Right renal pelvis (tissue), 4 donors: ENCODE data around the gene ASIC3. TPM values are rescaled to one million over a fixed set of nuclear protein-coding genes. Genes with fewer than 3 reads are reported as not detected.

Experiments used
- DNase-seq, 4 donors: peaks; one replicate each; pipeline ENCODE4 v3.0.0-alpha.2; 2013; ENCODE audit warnings: low read depth in 4 of 4, low spot score in 3 of 4, missing footprints in 1 of 4
- polyA plus RNA-seq, 4 donors: library from polyadenylated mRNA; unstranded; fragments of 120-200 nt; gene quantifications; one replicate each; pipeline ENCODE4 v1.2.1, GENCODE V29; 2013; ENCODE audit not compliant: insufficient read length in 4 of 4

ASIC3 gene
- polyA plus RNA-seq, 4 donors = 1.9 to 2.2 (median 2.1) TPM

DNA sequence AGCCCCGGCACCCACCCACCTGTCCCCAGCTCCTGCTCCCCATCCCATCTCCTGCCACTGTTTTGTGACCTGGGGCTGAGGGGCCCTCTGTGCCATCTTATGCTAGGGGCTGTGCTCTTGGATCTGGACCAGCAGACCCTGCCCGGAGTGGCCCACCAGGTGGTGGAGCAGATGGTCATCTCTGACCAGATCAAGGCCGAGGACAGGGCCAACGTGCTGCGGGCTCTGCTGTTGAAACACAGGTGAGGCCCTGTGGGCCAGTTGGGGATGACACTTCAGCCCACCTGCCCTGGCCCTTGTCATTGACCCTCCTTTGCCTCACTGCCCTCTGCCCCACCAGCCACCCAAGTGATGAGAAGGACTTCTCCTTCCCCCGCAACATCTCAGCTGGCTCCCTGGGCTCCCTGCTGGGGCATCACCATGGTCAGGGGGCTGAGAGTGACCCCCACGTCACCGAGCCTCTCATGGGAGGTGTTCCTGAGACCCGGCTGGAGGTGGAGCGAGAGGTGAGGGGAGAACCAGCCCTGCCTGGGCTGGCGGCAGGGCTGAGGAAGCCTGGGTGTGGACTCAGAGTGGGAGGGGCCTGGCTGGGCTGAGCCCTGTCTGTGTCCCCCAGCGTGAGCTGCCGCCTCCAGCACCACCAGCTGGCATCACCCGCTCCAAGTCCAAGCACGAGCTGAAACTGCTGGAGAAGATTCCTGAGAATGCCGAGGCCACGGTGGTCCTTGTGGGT, 21.7 kb downstream of the ASIC3 start:
- no peak for DNase-seq

GRCh38 chr7:151070574-151070960, 22.2 kb downstream of the ASIC3 start:
- DNase-seq = no peak

GRCh38 chr7:151071032-151071866, 22.9 kb downstream of the ASIC3 start:
- no peak for DNase-seq

DNA sequence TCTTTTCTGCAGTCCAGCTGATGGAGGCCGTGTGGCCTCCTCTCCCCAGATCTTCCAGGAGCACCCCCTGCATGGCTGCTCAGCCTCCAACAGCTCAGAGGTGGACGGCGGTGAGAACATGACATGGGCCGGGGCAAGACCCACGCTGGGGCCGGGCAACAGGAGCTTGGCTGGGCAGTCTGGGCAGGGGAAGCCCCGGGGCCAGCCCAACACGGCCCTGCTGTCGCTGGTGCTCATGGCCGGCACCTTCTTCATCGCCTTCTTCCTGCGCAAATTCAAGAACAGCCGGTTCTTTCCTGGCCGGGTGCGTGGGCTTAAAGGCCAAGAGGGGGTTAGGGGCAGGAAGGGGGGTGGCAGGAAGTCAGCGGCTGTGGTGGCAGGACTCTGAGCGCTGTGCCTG, 25.7 kb downstream of the ASIC3 start:
- no peak for DNase-seq

GRCh38 chr7:151074817-151075661, 26.7 kb downstream of the ASIC3 start:
- DNase-seq = no peak

GRCh38 chr7:151075662-151075971, 27.3 kb downstream of the ASIC3 start:
- DNase-seq = no peak

DNA sequence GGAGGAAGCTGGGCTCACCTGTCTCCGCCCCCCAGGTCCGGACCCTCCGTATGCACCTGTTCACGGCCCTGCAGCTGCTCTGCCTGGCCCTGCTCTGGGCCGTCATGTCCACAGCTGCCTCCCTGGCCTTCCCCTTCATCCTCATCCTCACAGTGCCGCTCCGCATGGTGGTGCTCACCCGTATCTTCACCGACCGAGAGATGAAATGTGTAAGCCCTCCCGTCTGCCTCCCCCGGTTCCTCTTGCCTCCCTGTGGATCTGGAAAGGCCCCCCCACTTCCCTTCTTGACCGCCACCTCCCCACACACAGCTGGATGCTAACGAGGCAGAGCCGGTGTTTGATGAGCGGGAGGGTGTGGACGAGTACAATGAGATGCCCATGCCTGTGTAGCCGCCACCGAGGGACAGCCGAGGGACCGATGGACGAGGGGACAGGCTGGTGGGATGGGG, 27.7 kb downstream of the ASIC3 start:
- no peak for DNase-seq

GRCh38 chr7:151076863-151077704, 28.8 kb downstream of the ASIC3 start:
- DNase-seq = no peak

DNA sequence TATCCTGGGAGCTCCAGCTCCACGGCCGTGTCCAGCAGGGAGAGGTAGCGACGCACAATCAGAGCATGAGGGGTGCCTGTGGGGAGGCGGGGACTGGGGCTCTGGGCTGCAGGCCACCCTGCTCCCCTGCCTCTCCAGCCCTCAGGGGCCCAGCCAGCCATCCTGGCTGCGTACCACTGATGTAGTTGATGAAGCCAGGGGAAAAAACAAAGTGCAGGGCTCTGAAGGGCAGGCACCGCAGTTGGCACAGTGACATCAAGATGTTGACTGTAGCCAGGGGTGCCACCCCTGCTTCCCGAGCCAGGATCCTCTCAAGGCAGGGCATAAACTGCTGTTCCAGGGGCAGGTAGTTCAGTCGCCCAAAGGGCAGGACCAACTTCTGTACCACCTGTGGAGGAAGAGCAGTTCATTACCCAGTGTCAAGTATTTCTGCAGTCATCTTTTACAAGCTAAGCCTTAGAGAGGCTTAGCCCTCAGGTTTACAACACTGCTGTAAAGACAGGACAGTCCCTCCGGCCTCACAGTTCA, 29.4 kb downstream of the ASIC3 start:
- DNase-seq = no peak

- DNase-seq = no peak
These were observed 30.1 kb downstream of the ASIC3 start for GRCh38 chr7:151078233-151079040.

DNA sequence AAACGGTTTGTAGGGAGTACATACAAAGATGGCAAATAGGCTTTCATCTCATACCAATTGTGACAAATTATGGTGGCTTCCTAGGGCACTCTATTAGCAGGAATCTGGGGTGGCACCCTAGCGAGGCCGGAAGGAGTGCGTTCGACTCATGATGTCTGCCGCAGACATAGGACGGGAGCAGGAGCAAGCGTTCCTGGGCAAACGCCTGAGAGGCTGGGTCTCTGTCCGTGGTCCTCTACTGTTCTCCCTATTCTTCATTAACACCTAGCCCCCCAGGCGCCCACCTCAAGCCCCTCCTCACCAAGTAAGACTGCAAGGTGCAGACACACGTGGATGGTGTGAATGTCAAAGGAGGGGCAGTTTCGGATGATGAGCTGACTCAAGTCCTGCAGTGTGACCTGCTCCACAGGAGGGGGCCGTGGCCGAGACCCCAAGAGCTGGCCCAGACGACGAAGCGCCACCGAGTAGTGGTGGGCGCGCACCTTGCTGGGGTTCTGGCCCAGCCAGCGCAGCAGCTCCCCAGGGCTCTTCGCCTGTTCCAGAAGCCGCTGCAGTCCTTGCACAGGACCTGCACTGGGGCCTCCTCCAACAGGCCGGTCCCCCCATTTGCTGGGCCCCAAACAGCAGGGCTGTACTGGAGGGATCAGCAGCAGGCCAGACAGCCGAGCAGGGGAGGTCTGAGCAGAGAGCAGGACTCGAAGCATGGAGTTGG, 31.0 kb downstream of the ASIC3 start:
- DNase-seq = no peak

DNA sequence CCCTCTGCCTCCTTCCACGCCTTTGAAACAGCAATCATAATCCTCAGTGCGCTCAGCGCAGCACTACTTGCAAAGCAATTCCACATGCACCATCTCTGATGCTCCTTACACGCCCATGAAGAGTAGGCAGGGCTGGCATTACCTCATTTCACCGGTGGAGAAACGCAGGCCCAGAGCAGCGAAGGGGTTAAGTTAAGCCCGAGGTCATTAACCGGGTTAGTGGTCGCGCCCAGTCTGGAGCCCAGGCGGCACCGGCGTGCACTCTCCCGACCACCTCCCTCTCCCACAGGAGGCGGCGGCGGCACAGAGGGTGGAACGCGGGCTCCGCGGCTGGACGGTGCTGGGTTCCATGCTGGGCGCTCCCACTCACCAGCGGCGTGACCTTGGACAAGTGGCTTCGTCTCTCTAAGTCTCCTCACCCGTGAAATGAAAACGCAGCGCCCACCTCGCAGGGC, 31.8 kb downstream of the ASIC3 start:
- DNase-seq = no peak

DNA sequence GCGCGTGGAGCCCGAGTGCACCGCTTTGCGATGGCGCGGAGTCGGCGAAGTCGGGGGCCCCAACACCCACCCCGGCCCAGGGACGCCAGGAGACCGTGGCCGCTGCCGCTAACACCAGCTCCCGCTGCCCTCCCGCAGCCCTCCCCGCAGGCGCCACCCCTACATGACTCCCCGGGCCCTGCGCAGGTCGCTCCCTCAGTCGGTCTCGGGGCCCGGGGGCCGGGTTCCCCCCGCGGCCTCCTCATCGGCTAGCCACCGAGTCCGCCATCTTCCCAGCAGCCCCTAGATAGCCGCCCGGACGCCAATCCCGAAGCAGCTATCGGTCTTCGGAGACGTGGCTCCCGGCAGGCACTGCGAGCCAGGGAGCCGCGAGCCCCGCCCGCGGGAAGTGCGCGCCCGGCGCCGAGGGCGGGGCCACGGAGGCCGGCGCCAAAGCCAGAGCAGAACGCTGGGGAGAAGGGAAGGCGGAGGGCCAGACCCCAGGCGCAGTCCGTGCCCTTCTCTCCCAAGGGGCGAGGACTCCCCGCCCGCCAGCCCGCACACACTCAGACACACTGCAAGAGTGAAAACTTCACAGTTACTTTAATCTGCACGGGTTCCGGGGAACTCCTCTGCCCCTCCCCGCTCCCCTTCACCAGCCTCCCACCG, 32.3 kb downstream of the ASIC3 start, which contains the start of gene FASTK:
TSS of gene FASTK (minus strand) at position 288 of the 648 bp plus-strand sequence. CDS start at position 245, 43 bp downstream.
- DNase-seq = peak in 3 of 4 donors; percentile 83 to 86 (median 85)

GRCh38 chr7:151081170-151082101, 33.1 kb downstream of the ASIC3 start:
- DNase-seq = no peak

DNA sequence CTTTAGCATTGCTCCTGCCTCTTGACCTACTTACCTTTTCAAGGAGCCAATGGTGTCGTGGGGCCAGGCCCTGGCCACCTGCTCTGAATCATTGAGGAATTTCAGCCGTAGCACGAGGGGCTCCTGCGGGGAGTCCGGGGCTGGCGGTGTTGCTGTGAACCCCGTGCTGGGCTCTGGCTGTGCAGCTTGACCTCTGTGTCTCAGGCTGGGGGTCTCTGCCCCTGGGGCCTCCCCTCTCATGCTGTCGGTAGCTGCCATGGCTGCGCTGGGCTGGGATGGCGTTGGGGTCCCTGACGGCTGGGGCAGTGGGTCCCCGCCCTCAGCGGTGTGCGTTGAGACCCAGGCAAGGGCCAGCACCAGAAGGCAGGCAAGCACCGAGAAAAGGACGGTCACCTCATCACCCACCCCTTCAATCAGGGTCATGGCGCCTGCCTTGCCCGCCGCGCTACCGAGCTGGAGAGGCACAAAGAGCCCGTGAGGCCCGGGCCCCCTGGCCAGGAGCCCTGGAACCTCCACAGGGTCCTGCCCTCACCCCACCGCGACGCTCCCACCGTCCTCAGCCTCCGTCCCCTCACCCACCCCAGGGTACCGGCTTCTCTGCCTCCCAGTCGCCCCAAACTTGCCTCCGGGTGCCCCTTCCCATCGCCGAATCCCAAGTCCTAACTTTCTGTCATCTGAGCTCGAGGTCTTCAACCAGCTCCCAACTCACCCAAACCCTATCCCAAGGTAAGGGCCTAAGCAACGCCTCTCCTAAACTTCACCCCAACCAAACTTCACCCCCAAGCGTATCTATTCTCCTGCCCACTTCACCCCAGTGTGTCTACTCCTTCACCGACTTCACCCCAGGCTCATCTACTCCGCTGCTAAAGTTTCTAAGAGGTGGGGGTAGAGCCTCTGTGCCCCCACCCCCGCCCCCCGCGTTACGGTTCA, 34.1 kb downstream of the ASIC3 start:
- DNase-seq = no peak
